ENCODE data around the gene BMF. TPM values are rescaled to one million over a fixed set of nuclear protein-coding genes. Genes with fewer than 3 reads are reported as not detected.
A peak's percentile ranks its signal among the peaks of the same experiment; 100 is the strongest.

Gene BMF
- total RNA-seq, 1 experiment from 2014 or later: 13.2 TPM

GRCh38 chr15:40092256-40092978 is 16.3 kb downstream of the BMF start:
- peaks cover 6 to 57% (median 16%) of the 10 kb centered on the region in 3 experiments for H3K36me3 Mint-ChIP-seq (ENCODE audit: insufficient read depth in 1 of 3, low read depth in 3 of 3)
- no peak overlapping the region for H3K27ac ChIP-seq (ENCODE audit: insufficient read length, low read depth, low read length)
- H3K9ac ChIP-seq (ENCODE audit: extremely low read depth, insufficient read length, low read length): no peak overlapping the region

More at GRCh38 chr15:40092256-40092978, 16.3 kb downstream of the BMF start:
- H3K4me1 ChIP-seq (ENCODE audit: insufficient read depth, low read length): peaks cover 20% of the 10 kb centered on the region
- H3K4me2 ChIP-seq (ENCODE audit: insufficient read depth, insufficient read length, low read length): peak overlapping the region; percentile 19
- no peak overlapping the region for H2BK120ac ChIP-seq (ENCODE audit: low read depth, low read length, poor library complexity, severe bottlenecking)
- no peak overlapping the region for H2BK20ac ChIP-seq (ENCODE audit: low read depth, low read length, poor library complexity, severe bottlenecking)
- H3K27ac Mint-ChIP-seq: peak overlapping the region; percentile 27 to 96 (median 79)
- no peak overlapping the region for H3K23ac ChIP-seq (ENCODE audit: insufficient read length, low read depth, low read length)
- peak overlapping the region; percentile 67; the same call in 1 of the 2 replicates for H3K14ac ChIP-seq (ENCODE audit: insufficient read depth, low read length)
- no peaks in the 10 kb centered on the region for H4K20me1 ChIP-seq (ENCODE audit: control insufficient read depth, insufficient read depth, insufficient read length)
- no peak overlapping the region for H4K8ac ChIP-seq (replicated peaks; ENCODE audit: insufficient read length, low read depth, low read length)
- H3K4ac ChIP-seq (ENCODE audit: low read depth, low read length): no peak overlapping the region
- peak overlapping the region; percentile 33 to 66 for H3K4me3 Mint-ChIP-seq
- no peaks in the 10 kb centered on the region for H3K27me3 Mint-ChIP-seq (ENCODE audit: low read depth)
- H3K9me3 Mint-ChIP-seq: no peaks in the 10 kb centered on the region; a peak in 1 of 5 replicates
- H3K23me2 ChIP-seq (ENCODE audit: insufficient read length, low read depth, low read length, poor library complexity, severe bottlenecking): no peaks in the 10 kb centered on the region
- H3K56ac ChIP-seq (ENCODE audit: insufficient read length, low read depth, low read length): no peak overlapping the region
- no peak overlapping the region for H2BK15ac ChIP-seq (ENCODE audit: low read depth, low read length)
- no peaks in the 10 kb centered on the region for H3K9me3 ChIP-seq (ENCODE audit: control insufficient read depth, low read depth, low read length)
- H2BK12ac ChIP-seq (ENCODE audit: insufficient read length, low read depth, low read length): no peak overlapping the region
- no peak overlapping the region for H3T11ph ChIP-seq (ENCODE audit: low read length)
- WGBS (ENCODE audit: extremely low coverage, insufficient read length, low lambda C conversion rate): no CpG with 5 or more reads among the region's 11 CpGs
- no peak overlapping the region for H4K5ac ChIP-seq (ENCODE audit: insufficient read length, low read depth, low read length)
- peaks cover 89 to 95% of the 10 kb centered on the region in 2 experiments for H3K4me1 Mint-ChIP-seq
- no peaks in the 10 kb centered on the region for H3K79me2 ChIP-seq (ENCODE audit: insufficient read depth, low read length)
- no peak for TF ChIP-seq CTCF (conservative IDR thresholded peaks at IDR 0.05)
- no peak overlapping the region for H2BK5ac ChIP-seq (ENCODE audit: insufficient read length, low read length)
- no peak overlapping the region for H2AFZ ChIP-seq (ENCODE audit: low read length)
- H4K91ac ChIP-seq (ENCODE audit: insufficient read length, low read depth, low read length): no peak overlapping the region
- no peaks in the 10 kb centered on the region for H3K79me1 ChIP-seq (ENCODE audit: insufficient read depth, low read depth, low read length, poor library complexity, severe bottlenecking)
- DNase-seq: no peak
- no peaks in the 10 kb centered on the region for H3K27me3 ChIP-seq (ENCODE audit: insufficient read depth, low read length)
- H2AK5ac ChIP-seq (ENCODE audit: insufficient read length, low read length): no peak overlapping the region
- H3K18ac ChIP-seq (ENCODE audit: insufficient read length, low read depth, low read length): no peak overlapping the region

All from H9 (cell line).